Liver (tissue), 9 donors: ENCODE data around the gene TNC. TPM values are rescaled to one million over a fixed set of nuclear protein-coding genes. Genes with fewer than 3 reads are reported as not detected.

Experiments
- DNase-seq: peaks from one replicate; pipeline ENCODE4 v3.0.0-alpha.2; 2017; ENCODE audit warnings: low spot score
- H3K27ac ChIP-seq, 2 donors: one replicate each; pipeline ENCODE4 v1.7.0; 2013; ENCODE audit warnings: inconsistent platforms in 2 of 2, low read length in 2 of 2, control low read depth in 1 of 2, low read depth in 1 of 2, mild to moderate bottlenecking in 1 of 2
- H3K27me3 ChIP-seq, 4 donors: one replicate each; pipeline versions ENCODE4 v1.6.1 to v1.7.0; 2013; ENCODE audit warnings: low read length in 3 of 4, inconsistent platforms in 1 of 4, mild to moderate bottlenecking in 1 of 4, moderate library complexity in 1 of 4; ENCODE audit not compliant: control insufficient read depth in 4 of 4, insufficient read depth in 4 of 4
- H3K36me3 ChIP-seq, 4 donors: one replicate each; pipeline versions ENCODE4 v1.6.1 to v1.7.0; 2013; ENCODE audit warnings: low read length in 3 of 4, mild to moderate bottlenecking in 3 of 4, low read depth in 1 of 4, moderate library complexity in 1 of 4; ENCODE audit not compliant: control insufficient read depth in 4 of 4, insufficient read depth in 3 of 4
- H3K4me1 ChIP-seq, 4 donors: one replicate each; pipeline versions ENCODE4 v1.6.1 to v1.7.0; 2013; ENCODE audit warnings: low read length in 3 of 4, mild to moderate bottlenecking in 3 of 4, moderate library complexity in 1 of 4; ENCODE audit not compliant: control insufficient read depth in 4 of 4, insufficient read depth in 4 of 4
- H3K4me3 ChIP-seq, 3 donors: one replicate each; pipeline versions ENCODE4 v1.6.1 to v1.7.0; 2013; ENCODE audit warnings: low read length in 3 of 3, control low read depth in 1 of 3, low read depth in 1 of 3, mild to moderate bottlenecking in 1 of 3
- H3K9ac ChIP-seq, 2 donors: one replicate each; pipeline ENCODE4 v1.7.0; 2013; ENCODE audit warnings: low read length in 2 of 2, mild to moderate bottlenecking in 2 of 2, moderate library complexity in 2 of 2, control low read depth in 1 of 2, low read depth in 1 of 2
- H3K9me3 ChIP-seq, 4 donors: one replicate each; pipeline versions ENCODE4 v1.6.1 to v1.7.0; 2013; ENCODE audit warnings: low read length in 3 of 4; ENCODE audit not compliant: control insufficient read depth in 4 of 4
- EGR1 ChIP-seq, 2 donors: IDR thresholded peaks; 2 replicates each; pipeline ENCODE4 v1.6.1; 2016 to 2018; ENCODE audit warnings: antibody characterized with exemption in 2 of 2, low read depth in 2 of 2
- FOXA1 ChIP-seq: IDR thresholded peaks from 2 replicates; pipeline ENCODE4 v1.6.1; 2016; ENCODE audit warnings: antibody characterized with exemption
- FOXA2 ChIP-seq: IDR thresholded peaks from 2 replicates; pipeline ENCODE4 v1.6.1; 2016; ENCODE audit warnings: antibody characterized with exemption
- GABPA ChIP-seq, 2 donors: IDR thresholded peaks in 1 of 2; conservative IDR thresholded peaks in 1 of 2; 2 replicates each; pipeline ENCODE4 v1.6.1; 2016; ENCODE audit warnings: antibody characterized with exemption in 2 of 2, mild to moderate bottlenecking in 1 of 2, moderate library complexity in 1 of 2
- HNF4A ChIP-seq, 2 donors: conservative IDR thresholded peaks; 2 replicates each; pipeline ENCODE4 v1.6.1; 2016; ENCODE audit warnings: antibody characterized with exemption in 2 of 2, mild to moderate bottlenecking in 2 of 2
- HNF4G ChIP-seq: IDR thresholded peaks from 2 replicates; pipeline ENCODE4 v1.6.1; 2016; ENCODE audit warnings: antibody characterized with exemption
- JUND ChIP-seq, 2 donors: IDR thresholded peaks; 2 replicates each; pipeline ENCODE4 v1.6.1; 2016; ENCODE audit warnings: antibody characterized with exemption in 2 of 2
- NR2F2 ChIP-seq: IDR thresholded peaks from 2 replicates; pipeline ENCODE4 v1.6.1; 2016; ENCODE audit warnings: antibody characterized with exemption
- RAD21 ChIP-seq, 2 donors: IDR thresholded peaks; 2 replicates each; pipeline ENCODE4 v1.6.1; 2016; ENCODE audit warnings: antibody characterized with exemption in 2 of 2, mild to moderate bottlenecking in 2 of 2
- RXRA ChIP-seq, 2 donors: IDR thresholded peaks; 2 replicates each; pipeline ENCODE4 v1.6.1; 2017 to 2018; ENCODE audit warnings: antibody characterized with exemption in 2 of 2, mild to moderate bottlenecking in 1 of 2
- SP1 ChIP-seq: IDR thresholded peaks from 2 replicates; pipeline ENCODE4 v1.6.1; 2018; ENCODE audit warnings: antibody characterized with exemption, mild to moderate bottlenecking
- TAF1 ChIP-seq: conservative IDR thresholded peaks from 2 replicates; pipeline ENCODE4 v1.6.1; 2016; ENCODE audit warnings: antibody characterized with exemption, mild to moderate bottlenecking
- YY1 ChIP-seq: IDR thresholded peaks from 2 replicates; pipeline ENCODE4 v1.6.1; 2016; ENCODE audit warnings: antibody characterized with exemption, mild to moderate bottlenecking
- WGBS: extraction: QIAGEN DNeasy Blood & Tissue Kit; methylation state at CpG from one replicate; pipeline ENCODE4 v1.1.7; 2013; 5-methylcytosine and 5-hydroxymethylcytosine counted together
- polyA plus RNA-seq, 2 donors: library from polyadenylated mRNA; stranded (reverse) in 1 of 2; unstranded in 1 of 2; fragments of 200-250 nt in 1 of 2; fragments of >200 nt in 1 of 2; fragmentation: Nextera tagmentation in 1 of 2; extraction: Ambion mirVana in 1 of 2; gene quantifications; one replicate each; pipeline versions ENCODE4 v1.2.1 to v1.2.3, GENCODE V29; 2013 to 2015
- total RNA-seq, 2 donors: library from RNA; depleted of rRNA; stranded (reverse); fragments of >200 nt; gene quantifications; one replicate each; pipeline ENCODE4 v1.2.3, GENCODE V29; 2014
- TF ChIP-seq, protein P1 (sequence below): fragments of 150-350 bp; IDR thresholded peaks from 2 replicates; pipeline ENCODE4 v1.5.1; 2017; ENCODE audit warnings: improper control_type of control experiment, low read depth, low read length; ENCODE audit not compliant: missing input control
- TF ChIP-seq, protein P2 (sequence below): IDR thresholded peaks from 2 replicates; pipeline ENCODE4 v1.6.1; 2016; ENCODE audit warnings: antibody characterized with exemption, mild to moderate bottlenecking
- TF ChIP-seq, protein P3 (sequence below): IDR thresholded peaks from 2 replicates; pipeline ENCODE4 v1.6.1; 2016; ENCODE audit warnings: antibody characterized with exemption
- TF ChIP-seq, protein P4 (sequence below): IDR thresholded peaks from 2 replicates; pipeline ENCODE4 v1.6.1; 2016; ENCODE audit warnings: antibody characterized with exemption
- TF ChIP-seq, protein P5 (sequence below): IDR thresholded peaks from 2 replicates; pipeline ENCODE4 v1.6.1; 2016; ENCODE audit warnings: antibody characterized with exemption
- donor health status: healthy.
- donor health status: healthy.
- donor health status: healthy.
- donor health status: healthy.
- donor health status: healthy.

The TNC gene
- total and polyA plus RNA-seq, 4 donors, result 0.19 to 6.3 (median 1.8) TPM

DNA sequence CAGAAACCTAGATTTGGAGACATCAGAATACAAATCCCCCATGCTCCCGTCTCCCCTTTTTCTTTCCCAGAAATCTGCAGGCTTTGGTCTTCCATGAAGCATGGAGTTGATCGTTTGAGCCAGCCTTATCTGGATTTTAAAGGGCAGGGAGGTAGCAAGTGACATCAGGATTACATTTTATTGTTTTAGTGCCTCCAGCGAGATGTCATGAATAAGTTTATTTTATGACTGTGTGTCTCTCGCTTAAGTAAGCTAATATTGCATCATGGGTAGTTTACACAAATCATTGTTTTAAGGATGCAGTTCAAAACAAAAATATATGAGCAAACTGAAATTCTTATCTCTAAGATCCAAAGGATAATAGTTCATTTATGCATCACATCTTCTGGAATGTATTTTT lies 136.9 kb downstream of the TNC start:
- H3K36me3 ChIP-seq, result no peaks in the 10 kb centered on the region
- no peak for DNase-seq
- no peaks in the 10 kb centered on the region for H3K9me3 ChIP-seq
- WGBS, result 74% methylated on average over 4 of the region's 4 CpGs
- no peaks in the 10 kb centered on the region for H3K27me3 ChIP-seq
- no peaks in the 10 kb centered on the region for H3K4me1 ChIP-seq
- no peak overlapping the region for H3K9ac ChIP-seq
- H3K27ac ChIP-seq, result no peak overlapping the region
- TF ChIP-seq NR2F2 (no peak), SP1 (no peak), YY1 (no peak), FOXA1 (no peak), EGR1 (IDR thresholded peaks at IDR 0.05; ENCODE audit: low read depth in 2 of 2) (no peak), FOXA2 (no peak), RAD21 (IDR thresholded peaks at IDR 0.05) (no peak), TAF1 (no peak), HNF4G (no peak), JUND (IDR thresholded peaks at IDR 0.05) (no peak), RXRA (IDR thresholded peaks at IDR 0.05) (no peak), HNF4A (conservative IDR thresholded peaks at IDR 0.05) (no peak), GABPA (IDR thresholded peaks at IDR 0.05 in 1 of 2, conservative IDR thresholded peaks at IDR 0.05 in 1 of 2) (no peak)
- TF ChIP-seq, protein P1, sequence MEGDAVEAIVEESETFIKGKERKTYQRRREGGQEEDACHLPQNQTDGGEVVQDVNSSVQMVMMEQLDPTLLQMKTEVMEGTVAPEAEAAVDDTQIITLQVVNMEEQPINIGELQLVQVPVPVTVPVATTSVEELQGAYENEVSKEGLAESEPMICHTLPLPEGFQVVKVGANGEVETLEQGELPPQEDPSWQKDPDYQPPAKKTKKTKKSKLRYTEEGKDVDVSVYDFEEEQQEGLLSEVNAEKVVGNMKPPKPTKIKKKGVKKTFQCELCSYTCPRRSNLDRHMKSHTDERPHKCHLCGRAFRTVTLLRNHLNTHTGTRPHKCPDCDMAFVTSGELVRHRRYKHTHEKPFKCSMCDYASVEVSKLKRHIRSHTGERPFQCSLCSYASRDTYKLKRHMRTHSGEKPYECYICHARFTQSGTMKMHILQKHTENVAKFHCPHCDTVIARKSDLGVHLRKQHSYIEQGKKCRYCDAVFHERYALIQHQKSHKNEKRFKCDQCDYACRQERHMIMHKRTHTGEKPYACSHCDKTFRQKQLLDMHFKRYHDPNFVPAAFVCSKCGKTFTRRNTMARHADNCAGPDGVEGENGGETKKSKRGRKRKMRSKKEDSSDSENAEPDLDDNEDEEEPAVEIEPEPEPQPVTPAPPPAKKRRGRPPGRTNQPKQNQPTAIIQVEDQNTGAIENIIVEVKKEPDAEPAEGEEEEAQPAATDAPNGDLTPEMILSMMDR, result no peak
- TF ChIP-seq, protein P2, sequence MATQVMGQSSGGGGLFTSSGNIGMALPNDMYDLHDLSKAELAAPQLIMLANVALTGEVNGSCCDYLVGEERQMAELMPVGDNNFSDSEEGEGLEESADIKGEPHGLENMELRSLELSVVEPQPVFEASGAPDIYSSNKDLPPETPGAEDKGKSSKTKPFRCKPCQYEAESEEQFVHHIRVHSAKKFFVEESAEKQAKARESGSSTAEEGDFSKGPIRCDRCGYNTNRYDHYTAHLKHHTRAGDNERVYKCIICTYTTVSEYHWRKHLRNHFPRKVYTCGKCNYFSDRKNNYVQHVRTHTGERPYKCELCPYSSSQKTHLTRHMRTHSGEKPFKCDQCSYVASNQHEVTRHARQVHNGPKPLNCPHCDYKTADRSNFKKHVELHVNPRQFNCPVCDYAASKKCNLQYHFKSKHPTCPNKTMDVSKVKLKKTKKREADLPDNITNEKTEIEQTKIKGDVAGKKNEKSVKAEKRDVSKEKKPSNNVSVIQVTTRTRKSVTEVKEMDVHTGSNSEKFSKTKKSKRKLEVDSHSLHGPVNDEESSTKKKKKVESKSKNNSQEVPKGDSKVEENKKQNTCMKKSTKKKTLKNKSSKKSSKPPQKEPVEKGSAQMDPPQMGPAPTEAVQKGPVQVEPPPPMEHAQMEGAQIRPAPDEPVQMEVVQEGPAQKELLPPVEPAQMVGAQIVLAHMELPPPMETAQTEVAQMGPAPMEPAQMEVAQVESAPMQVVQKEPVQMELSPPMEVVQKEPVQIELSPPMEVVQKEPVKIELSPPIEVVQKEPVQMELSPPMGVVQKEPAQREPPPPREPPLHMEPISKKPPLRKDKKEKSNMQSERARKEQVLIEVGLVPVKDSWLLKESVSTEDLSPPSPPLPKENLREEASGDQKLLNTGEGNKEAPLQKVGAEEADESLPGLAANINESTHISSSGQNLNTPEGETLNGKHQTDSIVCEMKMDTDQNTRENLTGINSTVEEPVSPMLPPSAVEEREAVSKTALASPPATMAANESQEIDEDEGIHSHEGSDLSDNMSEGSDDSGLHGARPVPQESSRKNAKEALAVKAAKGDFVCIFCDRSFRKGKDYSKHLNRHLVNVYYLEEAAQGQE, result no peak
- TF ChIP-seq, protein P3, sequence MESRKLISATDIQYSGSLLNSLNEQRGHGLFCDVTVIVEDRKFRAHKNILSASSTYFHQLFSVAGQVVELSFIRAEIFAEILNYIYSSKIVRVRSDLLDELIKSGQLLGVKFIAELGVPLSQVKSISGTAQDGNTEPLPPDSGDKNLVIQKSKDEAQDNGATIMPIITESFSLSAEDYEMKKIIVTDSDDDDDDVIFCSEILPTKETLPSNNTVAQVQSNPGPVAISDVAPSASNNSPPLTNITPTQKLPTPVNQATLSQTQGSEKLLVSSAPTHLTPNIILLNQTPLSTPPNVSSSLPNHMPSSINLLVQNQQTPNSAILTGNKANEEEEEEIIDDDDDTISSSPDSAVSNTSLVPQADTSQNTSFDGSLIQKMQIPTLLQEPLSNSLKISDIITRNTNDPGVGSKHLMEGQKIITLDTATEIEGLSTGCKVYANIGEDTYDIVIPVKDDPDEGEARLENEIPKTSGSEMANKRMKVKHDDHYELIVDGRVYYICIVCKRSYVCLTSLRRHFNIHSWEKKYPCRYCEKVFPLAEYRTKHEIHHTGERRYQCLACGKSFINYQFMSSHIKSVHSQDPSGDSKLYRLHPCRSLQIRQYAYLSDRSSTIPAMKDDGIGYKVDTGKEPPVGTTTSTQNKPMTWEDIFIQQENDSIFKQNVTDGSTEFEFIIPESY, result no peak
- TF ChIP-seq, protein P4, sequence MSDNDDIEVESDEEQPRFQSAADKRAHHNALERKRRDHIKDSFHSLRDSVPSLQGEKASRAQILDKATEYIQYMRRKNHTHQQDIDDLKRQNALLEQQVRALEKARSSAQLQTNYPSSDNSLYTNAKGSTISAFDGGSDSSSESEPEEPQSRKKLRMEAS, result no peak
- TF ChIP-seq, protein P5, sequence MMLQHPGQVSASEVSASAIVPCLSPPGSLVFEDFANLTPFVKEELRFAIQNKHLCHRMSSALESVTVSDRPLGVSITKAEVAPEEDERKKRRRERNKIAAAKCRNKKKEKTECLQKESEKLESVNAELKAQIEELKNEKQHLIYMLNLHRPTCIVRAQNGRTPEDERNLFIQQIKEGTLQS, result no peak
- no peak overlapping the region for H3K4me3 ChIP-seq
